GM23248 (cell line): Measurements from ENCODE around the gene B9D2.
"Not testable (repeated sequence)": the region's sequence is repeated elsewhere in the genome, so short reads cannot be mapped to it uniquely, and the experiment has no call there.

ENCODE experiments used
- EZH2 ChIP-seq: fragments of 200-600 bp; sonication (generic); IDR thresholded peaks from 2 replicates; pipeline ENCODE4 v1.6.1; 2018; ENCODE audit warnings: antibody characterized with exemption, mild to moderate bottlenecking; ENCODE audit not compliant: insufficient read depth, poor library complexity, severe bottlenecking
- EZH2phosphoT487 ChIP-seq: fragments of 200-600 bp; sonication (generic); IDR thresholded peaks from 2 replicates; pipeline ENCODE4 v1.6.1; 2018; ENCODE audit warnings: antibody characterized with exemption, moderate library complexity, mild to moderate bottlenecking, low read depth; ENCODE audit not compliant: insufficient read depth

DNA sequence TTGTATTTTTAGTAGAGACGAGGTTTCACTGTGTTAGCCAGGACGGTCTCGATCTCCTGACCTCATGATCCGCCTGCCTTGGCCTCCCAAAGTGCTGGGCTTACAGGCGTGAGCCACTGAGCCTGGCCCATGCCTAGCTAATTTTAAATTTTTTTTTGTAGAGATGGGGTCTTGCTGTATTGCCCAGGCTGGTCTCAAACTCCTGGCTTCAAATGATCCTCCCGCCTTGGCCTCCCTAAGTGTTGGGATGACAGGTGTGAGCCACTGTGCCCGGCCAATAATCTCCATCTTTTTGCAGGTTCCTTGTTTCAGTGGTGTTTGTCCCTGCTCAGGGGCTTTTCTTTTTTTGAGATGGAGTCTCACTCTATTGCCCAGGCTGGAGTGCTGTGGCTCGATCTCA, 17.6 kb upstream of the B9D2 start:
- TF ChIP-seq EZH2, EZH2phosphoT487: not testable (repeated sequence)
